NCI-H1092 treated with DMSO at 0.1 percent for 48 hours (cell line): Measurements from ENCODE around the gene BICDL1.

ENCODE experiments used
- DNase-seq: peaks from one replicate; lab custom pipeline; 2025; lab: John Stamatoyannopoulos, UW

BICDL1 gene

GRCh38 chr12:120054293-120054692 lies 65.3 kb downstream of the BICDL1 start:
- no peak for DNase-seq

- DNase-seq: no peak
Observed at GRCh38 chr12:120055231-120056000, 66.4 kb downstream of the BICDL1 start.

- DNase-seq: no peak
Observed at GRCh38 chr12:120056739-120057138, 67.7 kb downstream of the BICDL1 start.

GRCh38 chr12:120060196-120060595 lies 71.2 kb downstream of the BICDL1 start:
- no peak for DNase-seq

- no peak for DNase-seq
Observed at GRCh38 chr12:120060717-120061116, 71.7 kb downstream of the BICDL1 start.

GRCh38 chr12:120061575-120062214 lies 72.7 kb downstream of the BICDL1 start:
- DNase-seq: no peak

GRCh38 chr12:120062976-120063579 lies 74.0 kb downstream of the BICDL1 start:
- no peak for DNase-seq

GRCh38 chr12:120064054-120064940 lies 75.3 kb downstream of the BICDL1 start:
- DNase-seq: no peak

- no peak for DNase-seq
Observed at GRCh38 chr12:120065472-120065871, 76.4 kb downstream of the BICDL1 start.

- no peak for DNase-seq
Observed at GRCh38 chr12:120066341-120066740, 77.3 kb downstream of the BICDL1 start.

GRCh38 chr12:120067084-120067869 lies 78.2 kb downstream of the BICDL1 start:
- DNase-seq: no peak

- no peak for DNase-seq
Observed at GRCh38 chr12:120067901-120068300, 78.9 kb downstream of the BICDL1 start.

GRCh38 chr12:120069278-120069677 lies 80.2 kb downstream of the BICDL1 start:
- DNase-seq: no peak

- no peak for DNase-seq
Observed at GRCh38 chr12:120071493-120072020, 82.5 kb downstream of the BICDL1 start.

- DNase-seq: no peak
Observed at GRCh38 chr12:120072472-120073249, 83.6 kb downstream of the BICDL1 start.

- DNase-seq: no peak
Observed at GRCh38 chr12:120075034-120075616, 86.1 kb downstream of the BICDL1 start.

- DNase-seq: no peak
Observed at GRCh38 chr12:120076651-120077050, 87.6 kb downstream of the BICDL1 start.

- DNase-seq: no peak
Observed at GRCh38 chr12:120077260-120077659, 88.2 kb downstream of the BICDL1 start.

- no peak for DNase-seq
Observed at GRCh38 chr12:120078868-120079267, 89.8 kb downstream of the BICDL1 start.
